Posterior cingulate gyrus (tissue), 11 donors: ENCODE results near the gene KIF5A.
"Not testable (repeated sequence)": the region's sequence is repeated elsewhere in the genome, so short reads cannot be mapped to it uniquely, and the experiment has no call there.

ENCODE experiments used
- DNase-seq, 10 donors: peaks; one replicate each; pipeline versions ENCODE4 v3.0.0 to v3.0.0-alpha.2; 2020 to 2021; ENCODE audit warnings: mixed read lengths in 3 of 10
- intact Hi-C: fragments of 100-400 bp; cut with DNase I; formaldehyde crosslinking; loops from one replicate; pipeline ENCODE4 v1.15.1; 2023

KIF5A gene

DNA sequence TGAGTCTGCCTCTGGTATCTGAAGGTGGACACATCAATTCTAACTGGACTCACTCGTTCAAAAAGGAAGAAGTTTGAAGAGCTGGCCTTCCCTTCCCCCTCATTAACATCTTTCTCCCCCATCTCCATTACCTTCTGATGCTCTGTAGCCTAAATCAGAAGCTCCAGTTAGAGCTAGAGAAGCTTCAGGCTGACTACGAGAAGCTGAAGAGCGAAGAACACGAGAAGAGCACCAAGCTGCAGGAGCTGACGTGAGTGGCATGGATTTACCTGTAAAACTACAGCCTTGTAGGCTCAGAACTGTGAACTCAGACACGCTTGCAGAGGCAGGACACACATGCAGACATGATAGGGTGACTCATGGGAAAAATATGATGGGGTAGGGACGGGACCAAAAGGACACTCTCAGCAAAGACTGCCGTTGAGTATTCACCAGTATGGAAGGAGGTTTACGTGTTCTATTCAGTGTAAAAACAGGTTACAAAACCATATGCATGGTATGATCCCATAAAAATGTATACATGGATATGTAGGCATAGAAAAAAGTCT, 26.8 kb downstream of the KIF5A start:
- intact Hi-C loops: no loop called here

DNA sequence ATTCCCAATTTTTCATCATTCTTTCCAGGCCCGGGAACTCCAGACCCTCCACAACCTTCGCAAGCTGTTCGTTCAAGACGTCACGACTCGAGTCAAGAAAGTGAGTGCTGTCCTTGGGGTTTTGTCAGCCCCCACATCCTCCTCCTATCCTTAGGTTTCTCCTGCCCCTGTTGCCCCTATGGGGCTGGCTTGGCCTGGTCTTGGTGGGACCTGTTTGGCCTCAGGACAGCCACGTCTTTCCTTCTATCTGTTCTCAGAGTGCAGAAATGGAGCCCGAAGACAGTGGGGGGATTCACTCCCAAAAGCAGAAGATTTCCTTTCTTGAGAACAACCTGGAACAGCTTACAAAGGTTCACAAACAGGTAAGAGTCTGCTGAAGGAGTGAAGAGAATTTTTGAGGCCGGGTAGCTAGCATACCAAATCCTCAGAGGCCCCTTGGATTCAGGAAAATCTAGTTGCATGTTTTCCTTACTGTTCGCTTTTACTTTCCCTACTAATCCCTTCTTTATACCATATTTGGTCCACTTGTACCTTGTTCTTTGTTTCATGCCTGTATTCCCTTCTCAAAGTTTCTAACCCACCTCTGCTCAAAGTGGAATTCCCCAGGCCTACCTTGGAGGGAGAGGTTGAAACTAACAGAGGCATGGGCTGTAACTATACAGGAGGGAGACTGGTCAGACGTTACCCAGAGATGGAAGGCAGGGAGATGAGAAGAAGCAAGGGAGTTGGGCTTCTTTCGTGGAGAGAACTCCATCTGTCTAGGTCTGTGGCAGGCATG, 28.3 kb downstream of the KIF5A start:
- intact Hi-C loops: no loop called here
- no peak for DNase-seq

More for the DNA sequence above, 26.8 kb downstream of the KIF5A start:
- no peak for DNase-seq

DNA sequence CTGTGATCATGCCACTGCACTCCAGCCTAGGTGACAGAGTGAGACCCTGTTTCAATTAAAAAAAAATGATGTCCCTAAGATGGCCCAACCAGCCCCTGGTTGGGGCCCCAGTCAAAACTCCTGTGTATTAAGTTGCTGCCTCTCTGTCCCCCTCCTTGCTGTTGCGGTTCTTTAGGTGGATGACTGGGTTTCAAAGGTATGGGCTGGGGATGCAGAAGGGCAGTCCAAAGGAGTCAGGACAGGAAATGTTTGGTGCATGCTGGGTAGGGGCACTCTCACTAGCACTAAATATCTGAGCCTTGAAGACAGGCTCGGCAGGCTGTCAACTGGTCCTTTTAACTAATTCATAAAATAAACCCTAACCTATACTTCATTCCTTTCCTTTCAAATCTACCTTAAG, 29.2 kb downstream of the KIF5A start:
- intact Hi-C loops: no loop called here
- DNase-seq: no peak

DNA sequence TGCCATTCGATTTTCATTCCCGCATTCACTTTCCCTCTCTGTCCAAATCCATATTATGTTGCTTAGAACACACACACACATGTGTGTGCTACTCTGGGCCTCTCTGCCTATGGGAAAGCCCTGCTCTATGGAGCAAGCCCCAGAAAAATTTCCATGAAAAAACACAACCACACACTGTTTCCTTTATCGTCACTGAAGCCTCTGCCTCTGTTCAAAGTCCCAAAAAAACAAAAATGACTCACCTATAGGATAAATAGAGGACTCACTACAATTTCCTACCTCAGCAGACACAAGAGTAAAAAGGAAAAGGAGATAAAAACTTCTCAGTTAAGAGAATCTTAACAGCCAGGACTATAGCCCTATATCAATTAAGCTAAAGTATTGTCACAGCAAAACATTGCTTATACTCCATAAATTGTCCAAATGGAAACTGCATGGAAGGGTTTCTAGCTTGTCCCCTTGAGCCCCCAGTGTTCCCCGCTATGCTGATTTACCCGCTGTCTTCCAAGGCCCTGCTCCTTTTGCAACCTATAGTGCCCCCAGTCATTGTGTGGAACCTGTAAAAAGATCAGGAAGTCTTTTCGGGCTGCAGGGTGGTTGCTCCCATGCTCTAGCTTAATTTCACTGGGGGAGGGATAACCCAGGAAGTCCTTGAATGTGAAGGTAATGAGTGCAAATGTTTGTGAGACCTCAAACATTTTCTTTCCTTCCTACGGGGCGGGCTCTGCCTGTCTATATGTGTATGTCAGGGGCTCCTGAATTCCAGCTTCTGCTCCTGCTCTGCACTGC, 30.0 kb downstream of the KIF5A start:
- intact Hi-C loops: loop anchor here (5.0 kb wide), 2 partner anchors 112 to 157 kb away; partner anchors contain the start of genes AGAP2 and OS9
- DNase-seq: no peak

DNA sequence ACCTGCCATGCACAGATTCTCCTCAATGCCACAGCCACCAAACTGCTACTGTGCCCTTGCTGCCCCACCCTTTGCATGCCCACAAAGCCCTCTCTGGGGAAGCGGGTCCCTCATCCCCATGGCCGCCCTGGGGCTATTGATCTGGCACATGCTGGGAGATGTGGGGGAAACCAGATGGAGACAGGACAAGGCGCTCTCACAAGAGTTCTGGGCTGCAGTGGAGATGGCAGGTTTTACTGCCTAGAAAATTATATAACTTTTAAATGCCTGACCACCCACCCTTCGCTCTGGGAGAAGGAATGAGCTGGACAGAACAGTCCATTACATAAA, 30.6 kb downstream of the KIF5A start:
- DNase-seq: peak in 1 of 10 donors; percentile 73
- intact Hi-C loops: loop anchor here (5.0 kb wide), 2 partner anchors 112 to 157 kb away; partner anchors contain the start of genes AGAP2 and OS9

DNA sequence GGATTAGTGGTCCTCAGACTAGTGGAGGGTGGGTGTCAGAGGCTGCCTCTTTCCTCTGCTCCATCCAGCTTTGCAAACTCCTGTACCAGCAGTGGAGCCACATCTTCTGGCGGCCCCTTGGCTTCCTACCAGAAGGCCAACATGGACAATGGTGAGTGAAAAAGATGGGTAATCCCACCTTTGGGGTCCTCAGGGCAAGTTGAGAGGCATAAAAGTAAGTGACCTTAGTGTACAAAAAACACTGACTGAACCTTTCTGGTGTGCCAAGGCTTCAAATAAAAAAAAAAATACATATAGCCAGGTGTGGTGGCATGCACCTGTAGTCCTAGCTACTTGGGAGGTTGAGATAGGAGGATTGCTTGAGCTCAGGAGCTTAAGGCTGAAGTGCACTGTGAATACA, 32.0 kb downstream of the KIF5A start:
- DNase-seq: no peak
- intact Hi-C loops: loop anchor here (5.0 kb wide), 2 partner anchors 110 to 155 kb away; partner anchors contain the start of genes AGAP2 and OS9

DNA sequence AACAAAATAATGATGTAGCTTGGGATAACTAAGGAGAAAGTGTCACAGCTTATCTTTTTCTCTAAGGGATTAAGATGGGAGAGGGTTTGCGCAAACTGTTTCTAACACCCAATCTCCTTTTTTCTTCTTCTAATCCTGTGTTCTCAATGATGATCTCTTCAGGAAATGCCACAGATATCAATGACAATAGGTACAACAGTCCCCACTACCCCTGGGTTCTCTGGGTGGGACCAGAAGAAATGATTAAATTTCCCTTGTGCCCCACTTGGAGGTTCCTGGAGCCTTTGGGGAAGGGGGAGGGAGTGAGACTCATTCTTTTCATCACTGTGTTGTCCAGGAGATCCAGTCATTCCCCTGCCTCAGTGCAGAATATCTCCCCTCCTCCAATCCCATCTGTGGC, 32.6 kb downstream of the KIF5A start:
- intact Hi-C loops: loop anchor here (5.0 kb wide), 2 partner anchors 110 to 155 kb away; partner anchors contain the start of genes AGAP2 and OS9
- no peak for DNase-seq

DNA sequence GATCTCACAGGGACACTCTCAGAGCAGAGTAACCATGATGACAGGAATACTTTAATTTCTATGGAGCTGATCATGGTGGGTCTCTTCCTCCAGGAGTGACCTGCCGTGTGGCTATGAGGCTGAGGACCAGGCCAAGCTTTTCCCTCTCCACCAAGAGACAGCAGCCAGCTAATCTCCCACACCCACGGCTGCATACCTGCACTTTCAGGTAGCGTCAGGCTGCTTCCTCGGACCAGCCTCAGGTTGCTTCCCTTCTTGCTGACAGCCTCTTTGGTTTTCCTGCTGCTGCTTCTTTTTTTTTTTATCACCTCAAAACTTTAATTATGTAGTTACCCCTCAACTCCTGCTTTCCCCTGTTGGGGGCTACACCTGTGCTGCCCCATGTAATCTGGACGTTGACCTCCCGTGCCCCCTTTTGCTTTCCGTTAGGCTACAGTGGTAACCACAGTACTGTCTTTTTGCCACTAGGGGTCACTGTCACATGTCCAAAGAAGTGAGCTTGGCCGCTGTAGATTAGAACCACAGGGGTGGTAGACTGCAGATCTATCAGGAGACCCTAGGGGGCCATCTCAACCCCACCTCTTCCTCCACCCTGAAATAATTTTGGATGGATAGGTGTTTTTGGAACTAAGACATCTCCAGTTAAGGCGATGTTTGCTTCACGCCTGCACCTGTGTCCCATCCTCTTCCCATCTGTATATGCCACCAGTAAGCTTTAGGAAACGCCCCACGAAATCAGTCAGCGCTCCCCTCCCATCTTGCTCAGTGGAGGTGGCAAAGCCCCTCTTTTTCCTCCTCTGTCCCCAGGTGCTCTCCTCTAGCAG, 33.4 kb downstream of the KIF5A start:
- peak in 6 of 10 donors; percentile 40 to 91 (median 67) for DNase-seq
- intact Hi-C loops: loop anchor here (1.0 to 5.0 kb wide), 3 partner anchors 38 to 154 kb away; partner anchors contain the start of genes AGAP2 and OS9

DNA sequence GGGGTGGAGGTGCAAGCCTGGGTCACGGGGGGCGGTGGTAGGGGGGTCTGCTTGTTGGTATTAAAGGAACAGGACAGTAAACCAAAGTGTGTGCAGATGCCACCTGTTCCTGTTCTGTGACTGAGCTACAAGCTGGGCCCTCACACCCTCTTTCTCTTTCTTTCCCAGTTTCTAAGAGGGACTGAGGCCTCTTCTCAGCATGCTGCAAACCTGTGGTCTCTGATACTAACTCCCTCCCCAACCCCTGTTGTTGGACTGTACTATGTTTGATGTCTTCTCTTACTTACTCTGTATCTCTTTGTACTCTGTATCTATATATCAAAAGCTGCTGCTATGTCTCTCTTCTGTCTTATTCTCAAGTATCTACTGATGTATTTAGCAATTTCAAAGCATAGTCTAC, 34.2 kb downstream of the KIF5A start:
- intact Hi-C loops: loop anchor here (5.0 kb wide), 2 partner anchors 108 to 153 kb away; partner anchors contain the start of genes AGAP2 and OS9
- DNase-seq: no peak

DNA sequence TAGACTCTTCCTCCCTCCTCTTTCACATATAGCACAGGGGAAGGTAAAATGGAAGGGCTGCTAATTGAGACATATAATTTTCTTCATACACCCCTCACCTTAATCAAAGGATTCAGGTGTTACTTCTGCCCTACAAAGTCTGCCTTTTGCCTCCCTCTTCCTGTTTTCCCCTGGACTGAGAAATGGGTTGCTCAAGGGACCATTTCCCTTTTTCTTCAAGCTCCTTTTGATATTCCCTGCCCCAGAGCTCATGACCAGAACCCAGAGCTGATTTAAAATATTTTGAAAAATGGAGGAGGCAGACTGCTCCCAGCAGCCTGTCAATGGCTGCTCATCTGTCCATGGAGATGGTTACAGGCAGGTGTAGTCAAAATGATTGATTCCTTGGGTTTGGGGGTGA, 34.8 kb downstream of the KIF5A start:
- DNase-seq: no peak
- intact Hi-C loops: loop anchor here (5.0 kb wide), 2 partner anchors 108 to 153 kb away; partner anchors contain the start of genes AGAP2 and OS9

DNA sequence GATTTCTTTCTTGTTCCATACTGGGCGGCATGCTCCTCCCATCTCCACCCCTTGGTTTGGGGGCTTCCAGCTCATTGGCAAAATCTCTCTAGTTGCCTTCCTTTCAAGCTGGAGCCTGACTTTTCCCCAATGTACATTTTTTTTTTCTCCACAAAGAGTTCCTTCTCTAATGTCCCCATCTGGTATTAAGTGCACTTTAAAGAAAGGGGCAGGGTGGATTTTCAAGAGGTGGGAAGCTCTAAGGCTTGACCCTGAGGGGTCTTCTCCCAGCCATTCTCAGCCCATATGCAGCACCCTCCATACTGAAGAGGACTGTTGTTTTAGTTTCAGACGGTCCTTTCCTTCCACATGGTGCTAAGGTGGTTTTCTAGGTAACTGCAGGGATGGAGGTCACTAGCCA, 35.3 kb downstream of the KIF5A start:
- no peak for DNase-seq
- intact Hi-C loops: no loop called here

DNA sequence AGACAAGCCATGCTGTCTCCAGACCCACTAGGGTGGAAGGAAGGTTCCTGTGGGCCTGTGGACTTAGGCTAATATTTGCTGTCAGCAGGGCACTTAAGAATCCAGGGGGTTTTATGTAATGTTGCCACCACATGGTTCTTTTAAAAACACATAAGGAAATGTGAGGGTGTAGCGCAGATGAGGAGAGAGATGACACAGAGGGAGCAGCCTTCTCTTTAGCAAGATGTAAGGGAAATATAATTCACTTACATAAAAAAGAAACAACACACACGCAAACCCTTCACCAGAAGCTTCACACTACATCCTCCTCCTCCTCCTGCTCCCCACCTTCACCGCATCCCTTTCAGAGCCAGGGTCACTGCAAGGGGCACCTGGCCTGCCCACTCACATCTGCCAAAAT, 36.3 kb downstream of the KIF5A start:
- DNase-seq: peak in 1 of 10 donors; percentile 79
- intact Hi-C loops: no loop called here

DNA sequence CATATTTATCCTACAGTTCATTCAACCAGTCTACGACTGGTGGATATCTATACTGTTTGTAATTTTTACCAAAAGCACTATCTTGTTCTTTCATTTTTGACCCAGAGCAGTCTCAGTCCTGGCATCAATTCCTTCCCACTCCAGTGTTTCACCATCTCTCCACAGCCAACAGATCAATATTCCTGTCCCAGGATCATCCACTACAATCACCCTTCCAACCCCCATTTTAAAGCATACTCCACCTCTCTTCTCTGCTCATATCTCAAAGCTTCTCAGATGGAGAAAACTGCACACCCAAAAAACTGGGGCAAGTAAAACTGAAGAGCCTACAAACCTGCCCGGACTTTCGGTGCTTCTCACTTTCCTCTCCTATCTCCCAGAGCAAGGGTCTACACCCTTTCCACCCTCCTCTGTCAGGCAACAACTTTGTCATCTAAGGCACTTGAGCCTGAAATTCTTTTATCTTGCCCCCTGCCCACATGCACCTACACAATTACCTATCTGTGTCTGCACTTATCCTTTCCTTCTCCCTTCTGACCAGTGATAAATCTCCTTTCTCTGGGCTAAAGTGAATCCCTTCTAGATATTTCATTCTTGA, 37.1 kb downstream of the KIF5A start:
- DNase-seq: peak in 1 of 10 donors; percentile 11

DNA sequence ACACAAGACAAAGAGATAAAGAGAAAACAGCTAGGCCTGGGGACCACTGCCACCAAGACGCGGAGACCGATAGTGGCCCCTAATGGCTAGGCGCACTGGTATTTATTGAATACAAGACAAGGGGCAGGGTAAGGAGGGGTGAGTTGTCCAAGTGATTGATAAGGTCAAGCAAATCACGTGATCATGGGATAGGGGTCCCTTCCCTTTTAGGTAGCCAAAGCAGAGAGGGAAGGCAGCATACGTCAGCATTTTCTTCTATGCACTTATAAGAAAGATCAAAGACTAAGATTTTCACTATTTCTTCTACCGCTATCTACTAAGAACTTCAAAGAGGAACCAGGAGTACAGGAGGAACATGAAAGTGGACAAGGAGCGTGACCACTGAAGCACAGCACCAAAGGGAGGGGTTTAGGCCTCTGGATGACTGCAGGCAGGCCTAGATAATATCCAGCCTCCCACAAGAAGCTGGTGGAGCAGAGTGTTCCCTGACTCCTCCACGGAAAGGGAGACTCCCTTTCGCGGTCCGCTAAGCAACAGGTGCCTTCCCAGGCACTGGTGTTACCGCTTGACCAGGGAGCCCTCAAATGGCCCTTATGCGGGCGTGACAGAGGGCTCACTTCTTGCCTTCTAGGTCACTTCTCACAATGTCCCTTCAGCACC, 39.2 kb downstream of the KIF5A start:
- intact Hi-C loops: not testable (repeated sequence)
- DNase-seq: peak in 1 of 10 donors; percentile 22

More for the DNA sequence above, 37.1 kb downstream of the KIF5A start:
- intact Hi-C loops: no loop called here

DNA sequence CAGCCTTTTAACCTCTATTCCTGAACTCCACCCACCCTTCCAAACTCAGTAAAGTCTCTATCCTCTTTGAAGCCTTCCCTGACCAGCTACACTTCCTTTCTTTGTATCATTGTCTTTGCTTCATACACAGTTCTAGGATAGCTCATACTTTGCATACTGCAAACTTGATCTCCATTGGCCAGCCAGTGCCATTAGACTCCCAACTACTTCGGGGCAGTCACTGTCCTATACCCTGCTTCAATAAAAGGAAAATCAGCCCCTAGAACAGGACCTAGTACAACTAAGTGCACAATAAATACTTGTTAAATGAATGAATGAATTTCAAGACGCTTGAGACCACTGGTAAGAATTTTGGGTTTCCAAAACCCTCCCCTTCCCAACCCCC, 40.6 kb downstream of the KIF5A start:
- DNase-seq: no peak
- intact Hi-C loops: no loop called here

DNA sequence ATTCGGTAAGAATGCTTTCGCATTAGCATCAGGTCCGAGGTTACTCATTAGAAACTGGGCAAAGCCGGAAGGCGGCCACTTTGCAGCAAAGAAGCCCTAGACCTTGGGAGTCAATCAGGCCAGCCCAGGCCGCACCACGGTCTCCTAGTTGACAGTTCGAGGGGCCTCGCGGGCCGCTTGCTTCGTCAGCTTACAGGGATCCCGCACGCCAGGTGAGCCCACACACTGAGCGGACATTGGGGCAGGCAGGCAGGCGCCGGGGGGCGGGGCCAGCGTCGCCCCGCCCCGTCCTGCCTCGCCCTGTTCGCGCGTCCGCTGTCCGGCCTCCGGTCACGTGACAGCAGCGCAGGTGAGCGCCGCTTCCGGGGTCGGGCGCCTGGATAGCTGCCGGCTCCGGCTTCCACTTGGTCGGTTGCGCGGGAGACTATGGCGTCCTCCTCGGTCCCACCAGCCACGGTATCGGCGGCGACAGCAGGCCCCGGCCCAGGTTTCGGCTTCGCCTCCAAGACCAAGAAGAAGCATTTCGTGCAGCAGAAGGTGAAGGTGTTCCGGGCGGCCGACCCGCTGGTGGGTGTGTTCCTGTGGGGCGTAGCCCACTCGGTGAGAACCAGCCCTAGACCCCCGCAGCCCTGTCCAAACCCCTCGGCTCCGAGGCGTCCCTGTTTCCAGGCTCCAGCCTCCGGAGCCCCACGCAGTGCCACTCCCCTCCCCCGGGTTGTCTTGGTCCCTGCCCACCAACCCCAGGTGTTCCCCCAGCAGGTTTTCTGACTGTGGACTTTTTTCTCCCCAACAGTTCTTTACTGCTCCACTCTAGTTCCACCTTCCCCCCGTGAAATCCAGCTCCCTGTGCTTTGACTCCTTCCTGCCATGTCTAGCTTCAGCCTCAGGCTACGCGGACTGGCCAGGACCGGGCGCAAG, 41.3 kb downstream of the KIF5A start, which contains the start of gene PIP4K2C:
Gene PIP4K2C, plus strand, starts transcription at position 329 of the 918 bp plus-strand sequence. Its CDS starts 98 bp downstream, at position 427.
- peak; percentile 68 to 97 (median 80) for DNase-seq
- intact Hi-C loops: no loop called here

DNA sequence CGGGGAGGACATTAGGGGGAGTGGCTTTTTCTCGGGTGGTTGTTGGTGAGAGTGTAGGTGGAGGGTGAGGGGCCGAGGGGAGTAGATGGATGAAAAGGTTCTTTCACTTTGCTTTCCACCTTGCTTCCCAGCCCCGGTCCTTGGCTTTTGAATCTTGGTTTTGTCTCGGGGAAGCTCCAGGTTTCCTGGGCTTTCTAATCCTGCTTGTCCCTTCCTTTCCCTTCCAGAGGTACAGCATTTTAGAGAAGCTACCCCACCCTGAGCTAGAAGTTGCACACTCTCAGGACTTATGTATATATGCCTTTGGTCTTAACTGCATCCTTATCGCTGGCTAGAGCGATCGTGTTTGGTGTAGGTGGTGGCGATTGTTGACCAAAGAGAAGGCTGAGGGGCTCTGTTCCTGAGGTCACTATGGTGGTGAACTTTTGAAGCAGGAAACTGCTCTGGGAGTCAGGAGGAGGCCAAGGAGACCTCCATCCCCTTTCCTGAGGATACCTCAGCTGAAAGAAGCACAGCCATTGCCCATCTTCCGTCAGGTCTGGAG, 42.0 kb downstream of the KIF5A start:
- no peak for DNase-seq

More for the DNA sequence above, 42.0 kb downstream of the KIF5A start:
- intact Hi-C loops: no loop called here
